GM21786 (cell line): ENCODE measurements around the gene LMBR1.
"Not testable (repeated sequence)": the region's sequence is repeated elsewhere in the genome, so short reads cannot be mapped to it uniquely, and the experiment has no call there.

ENCODE experiments used
- ATAC-seq: cut with Tn5 transposase; IDR thresholded peaks from one replicate; pipeline ENCODE4 v1.9.1; 2021; ENCODE audit not compliant: unreplicated experiment

Gene LMBR1

GRCh38 chr7:156892821-156893706 lies at the start of gene LMBR1:
TSS of gene LMBR1 (minus strand) at chr7:156893183. CDS start at chr7:156892993, 190 bp downstream.
- ATAC-seq: peak; percentile 72

DNA sequence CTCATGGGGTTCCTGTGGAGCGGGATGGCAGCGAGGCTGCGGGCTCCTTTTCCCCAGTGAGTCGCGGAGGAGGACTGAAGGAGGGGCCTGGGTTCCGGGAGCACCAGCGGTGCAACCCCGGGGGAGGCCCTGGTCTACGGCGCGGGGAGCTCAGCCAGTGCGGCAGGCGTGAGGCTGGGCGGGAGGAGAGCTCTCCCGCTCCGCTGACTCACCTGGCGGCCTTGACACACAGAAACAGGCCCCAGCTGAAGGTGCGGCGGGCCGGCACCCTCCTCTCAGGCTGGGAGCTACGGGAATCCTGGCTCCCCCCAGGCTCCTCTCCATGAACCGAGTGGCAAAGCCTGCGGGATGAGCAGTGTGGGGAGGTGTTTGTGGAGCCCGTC lies 49.7 kb upstream of the LMBR1 start:
- ATAC-seq: no peak

GRCh38 chr7:156941393-156942182 lies 48.6 kb upstream of the LMBR1 start:
- no peak for ATAC-seq

DNA sequence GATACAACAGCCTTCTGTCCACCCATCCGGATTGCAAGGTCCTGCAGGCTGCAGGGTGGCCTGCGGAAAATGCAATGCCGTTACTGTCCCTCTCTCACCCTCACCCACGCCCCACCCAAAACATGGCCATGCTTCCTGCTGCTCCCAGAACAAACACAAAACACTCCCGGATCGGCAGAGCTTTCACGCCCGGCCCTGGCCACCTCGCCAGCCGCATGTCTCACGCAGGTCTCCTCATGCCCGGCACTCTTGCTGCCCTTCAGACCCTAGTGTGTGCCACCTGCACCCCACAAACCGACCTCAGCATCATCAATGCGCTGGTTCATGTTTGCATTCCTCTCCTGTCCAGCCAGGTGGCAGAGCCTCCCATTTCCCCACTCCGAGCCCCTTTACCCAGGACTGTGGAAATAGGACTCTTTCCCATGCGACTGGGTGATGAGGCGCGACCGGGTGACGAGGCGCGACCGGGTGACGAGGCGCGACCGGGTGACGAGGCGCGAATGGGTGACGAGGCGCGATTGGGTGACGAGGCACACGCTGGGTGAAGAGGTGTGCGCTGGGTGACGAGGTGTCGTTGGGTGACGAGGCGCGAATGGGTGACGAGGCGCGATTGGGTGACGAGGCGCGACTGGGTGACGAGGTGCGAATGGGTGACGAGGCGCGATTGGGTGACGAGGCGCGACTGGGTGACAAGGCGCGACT lies 47.6 kb upstream of the LMBR1 start:
- ATAC-seq: no peak

- ATAC-seq: not testable (repeated sequence)
Observed at GRCh38 chr7:156936766-156937165, 43.8 kb upstream of the LMBR1 start.

DNA sequence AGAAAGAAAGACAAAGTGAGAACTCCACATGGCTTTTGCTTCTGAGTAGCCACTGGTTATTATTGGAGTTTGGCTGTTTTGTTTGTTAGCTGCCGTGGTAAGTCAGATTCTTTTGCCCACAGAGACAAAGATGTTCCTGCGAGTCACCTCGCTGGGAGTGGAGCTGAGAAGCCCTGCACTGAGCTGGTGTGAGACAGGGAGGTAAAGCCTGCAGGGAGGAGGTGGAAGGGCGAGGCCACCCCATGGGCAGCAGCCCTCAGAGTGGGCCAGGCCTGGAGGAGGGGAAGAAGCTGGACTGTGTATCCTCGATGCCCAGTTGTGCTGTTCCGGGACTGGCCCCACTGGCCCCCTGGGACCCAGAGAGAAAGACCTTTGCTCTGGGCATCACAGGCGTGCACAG lies 42.3 kb upstream of the LMBR1 start:
- ATAC-seq: no peak

GRCh38 chr7:156932006-156932405 lies 39.0 kb upstream of the LMBR1 start:
- no peak for ATAC-seq

DNA sequence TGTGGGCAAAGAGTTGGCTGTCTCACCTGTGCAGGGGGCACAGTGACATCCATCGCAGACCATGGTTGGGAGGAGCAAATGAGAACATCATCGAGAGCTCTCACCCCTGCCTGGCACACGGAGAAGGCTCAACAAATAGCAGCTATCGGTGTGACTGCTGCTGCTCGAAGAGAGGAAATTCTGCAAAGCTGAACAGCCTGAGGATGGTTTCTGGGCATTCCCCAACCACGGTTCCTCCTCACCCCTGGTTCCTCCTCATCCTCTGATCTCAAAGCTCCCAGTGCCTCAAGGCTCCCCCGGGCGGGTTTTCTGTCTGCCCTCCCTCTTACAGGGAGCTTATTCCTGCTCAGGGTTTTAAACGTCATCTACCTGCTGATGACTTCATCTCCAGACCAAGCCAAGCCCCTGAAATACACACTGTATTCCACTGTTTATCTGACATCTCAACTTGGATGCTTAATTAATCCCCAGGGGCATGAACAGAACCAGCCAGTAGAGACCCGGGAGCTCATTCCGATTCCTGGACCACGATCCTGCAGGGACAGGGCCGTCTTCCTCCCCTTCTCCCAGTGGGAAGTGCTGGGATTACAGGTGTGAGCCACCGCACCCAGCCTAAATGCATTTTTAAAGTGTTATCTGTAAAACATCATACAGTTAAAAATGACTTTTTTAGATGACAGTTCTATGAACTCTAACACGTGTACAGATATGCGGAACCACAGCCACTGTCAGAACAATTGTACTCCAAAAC lies 37.0 kb upstream of the LMBR1 start:
- no peak for ATAC-seq

DNA sequence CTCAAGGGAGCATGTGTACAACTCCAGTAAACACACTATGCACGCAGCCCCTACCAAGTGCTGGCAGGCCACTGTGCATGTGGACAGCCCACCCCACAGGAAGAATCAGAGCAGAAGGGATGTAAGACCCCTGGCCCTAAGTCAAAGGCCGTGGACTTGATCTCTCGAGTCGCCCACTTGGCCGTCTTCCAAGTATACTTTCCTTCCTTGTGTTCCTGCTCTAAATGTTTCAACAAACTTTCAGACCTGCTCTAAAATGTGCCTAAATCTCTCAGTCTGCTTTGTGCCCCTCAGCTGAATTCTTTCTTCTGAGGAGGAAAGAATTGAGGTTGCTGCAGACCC lies 35.4 kb upstream of the LMBR1 start:
- no peak for ATAC-seq

DNA sequence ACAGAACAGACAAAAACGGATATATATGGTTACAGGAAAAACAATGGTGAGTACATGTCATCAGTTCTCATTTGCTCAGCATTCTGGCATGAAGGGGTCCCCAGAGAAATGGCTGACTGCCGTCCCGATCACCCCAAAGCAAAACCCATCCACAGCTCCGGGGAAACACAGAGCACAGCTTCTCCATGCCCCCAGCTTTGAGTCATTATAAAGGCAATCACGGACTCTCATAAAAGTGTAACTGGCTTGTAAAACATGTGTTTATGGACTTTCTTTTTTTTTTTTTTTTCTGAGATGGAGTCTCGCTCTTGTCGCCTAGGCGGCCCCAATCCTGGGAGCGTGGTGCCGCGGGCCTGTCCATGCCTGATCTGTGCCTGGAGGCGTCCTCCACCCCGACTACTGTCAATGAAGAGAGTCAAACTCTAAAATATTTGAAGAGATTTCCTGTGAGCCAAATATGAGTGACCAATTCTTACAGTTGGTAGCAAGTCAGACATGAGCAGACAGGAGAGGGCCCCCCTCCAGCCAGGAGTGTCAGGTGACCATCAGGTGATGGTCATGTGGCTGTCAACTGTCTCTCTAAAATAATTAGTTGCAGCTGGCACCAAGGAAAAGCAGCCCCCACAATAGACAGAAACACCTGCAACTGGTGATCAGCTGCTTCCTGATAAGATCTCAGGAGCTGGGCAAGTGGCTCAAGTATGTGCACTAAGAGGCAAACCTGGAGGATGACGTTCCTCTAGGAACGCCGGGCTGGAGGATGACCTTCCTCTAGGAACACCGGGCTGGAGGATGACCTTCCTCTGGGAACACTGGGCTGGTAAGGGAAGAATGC lies 34.8 kb upstream of the LMBR1 start:
- no peak for ATAC-seq

DNA sequence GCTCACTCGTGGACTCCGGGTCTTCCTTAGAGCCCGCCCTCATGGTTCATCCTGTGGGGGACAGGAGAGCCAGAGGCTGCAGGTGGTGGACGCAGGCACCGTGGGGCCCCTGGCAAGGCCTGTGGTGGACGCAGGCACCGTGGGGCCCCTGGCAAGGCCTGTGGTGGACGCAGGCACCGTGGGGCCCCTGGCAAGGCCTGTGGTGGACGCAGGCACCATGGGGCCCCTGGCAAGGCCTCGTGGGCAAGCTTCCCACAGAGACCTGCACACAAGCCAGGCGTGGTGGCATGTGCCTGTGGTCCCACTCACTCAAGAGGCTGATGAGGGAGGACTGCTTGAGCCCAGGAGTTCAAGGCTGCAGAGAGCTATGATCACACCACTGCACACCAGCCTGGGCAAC lies 32.8 kb upstream of the LMBR1 start:
- not testable (repeated sequence) for ATAC-seq

- not testable (repeated sequence) for ATAC-seq
Observed at GRCh38 chr7:156922304-156922703, 29.3 kb upstream of the LMBR1 start.

- not testable (repeated sequence) for ATAC-seq
Observed at GRCh38 chr7:156920487-156921373, 27.7 kb upstream of the LMBR1 start.

DNA sequence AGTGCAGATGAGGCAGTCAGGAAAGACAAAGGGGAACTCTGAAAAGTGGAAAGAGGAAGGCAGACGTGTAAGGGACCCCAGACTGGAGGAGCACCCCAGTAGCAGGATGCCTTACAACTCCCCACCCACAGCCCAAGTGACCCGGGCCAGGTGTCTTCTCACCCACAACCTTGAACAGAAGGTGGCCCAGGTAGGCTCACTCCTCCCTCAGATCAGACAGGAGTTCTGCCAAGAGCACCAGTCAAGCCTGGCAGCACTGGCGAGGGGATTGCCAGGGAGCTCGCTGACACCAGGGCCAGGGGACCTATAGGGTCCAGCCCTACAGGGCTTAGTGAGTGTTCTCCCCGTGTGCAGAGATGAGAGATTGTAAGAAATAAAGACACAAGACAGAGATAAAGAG lies 27.1 kb upstream of the LMBR1 start:
- no peak for ATAC-seq

- ATAC-seq: peak; percentile 36
Observed at GRCh38 chr7:156919132-156919713, 26.2 kb upstream of the LMBR1 start.

DNA sequence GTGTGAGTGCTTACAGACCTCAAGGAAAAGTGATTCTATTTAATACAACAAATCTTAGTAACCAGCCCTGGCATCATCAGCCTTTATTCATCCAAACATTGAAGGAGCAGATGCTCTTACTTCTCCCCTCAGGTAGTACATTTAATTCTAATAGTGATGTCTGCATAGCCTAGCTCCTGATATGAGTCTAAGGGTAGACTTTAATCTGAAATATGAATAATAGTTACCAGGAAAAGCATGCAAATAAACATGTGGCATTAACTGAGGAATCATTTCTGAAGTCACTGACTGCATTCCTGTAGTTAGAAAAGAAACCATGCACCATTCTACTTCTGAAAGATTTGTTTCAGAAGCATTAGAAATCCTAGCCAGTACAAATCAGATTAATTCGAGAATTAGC lies 25.7 kb upstream of the LMBR1 start:
- ATAC-seq: peak; percentile 33

DNA sequence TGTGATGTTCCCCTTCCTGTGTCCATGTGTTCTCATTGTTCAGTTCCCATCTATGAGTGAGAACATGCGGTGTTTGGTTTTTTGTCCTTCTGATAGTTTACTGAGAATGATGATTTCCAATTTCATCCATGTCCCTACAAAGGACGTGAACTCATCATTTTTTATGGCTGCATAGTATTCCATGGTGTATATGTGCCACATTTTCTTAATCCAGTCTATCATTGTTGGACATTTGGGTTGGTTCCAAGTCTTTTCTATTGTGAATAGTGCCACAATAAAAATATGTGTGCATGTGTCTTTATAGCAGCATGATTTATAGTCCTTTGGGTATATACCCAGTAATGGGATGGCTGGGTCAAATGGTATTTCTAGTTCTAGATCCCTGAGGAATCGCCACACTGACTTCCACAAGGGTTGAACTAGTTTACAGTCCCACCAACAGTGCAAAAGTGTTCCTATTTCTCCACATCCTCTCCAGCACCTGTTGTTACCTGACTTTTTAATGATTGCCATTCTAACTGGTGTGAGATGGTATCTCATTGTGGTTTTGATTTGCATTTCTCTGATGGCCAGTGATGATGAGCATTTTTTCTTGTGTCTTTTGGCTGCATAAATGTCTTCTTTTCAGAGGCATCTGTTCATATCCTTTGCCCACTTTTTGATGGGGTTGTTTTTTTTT lies 16.7 kb upstream of the LMBR1 start:
- ATAC-seq: not testable (repeated sequence)

DNA sequence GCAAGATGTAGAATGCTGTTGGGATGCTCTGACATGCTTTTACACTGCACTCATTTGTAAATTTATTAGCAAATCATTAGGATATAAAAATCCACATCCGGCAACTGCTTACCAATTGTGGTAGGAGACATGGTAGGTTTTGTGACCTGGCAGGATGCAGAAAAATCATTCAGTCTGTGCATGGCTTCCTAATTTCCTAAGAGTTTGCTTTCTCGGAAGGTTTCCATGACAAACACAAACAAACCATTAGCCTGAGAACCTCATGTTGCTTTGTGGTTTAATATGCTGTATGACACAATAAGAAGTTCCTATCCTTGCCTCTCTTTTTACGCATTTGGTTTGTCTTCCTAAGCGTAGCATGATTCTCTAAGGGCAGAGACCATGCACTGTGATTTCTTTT lies 14.7 kb upstream of the LMBR1 start:
- ATAC-seq: no peak
